ENCODE results near the gene IFI27L1. TPM values are rescaled to one million over a fixed set of nuclear protein-coding genes. Genes with fewer than 3 reads are reported as not detected.

IFI27L1 gene
- total RNA-seq, 8 experiments from 2014 or later, result 21.1 to 75.6 (median 30.4) TPM

DNA sequence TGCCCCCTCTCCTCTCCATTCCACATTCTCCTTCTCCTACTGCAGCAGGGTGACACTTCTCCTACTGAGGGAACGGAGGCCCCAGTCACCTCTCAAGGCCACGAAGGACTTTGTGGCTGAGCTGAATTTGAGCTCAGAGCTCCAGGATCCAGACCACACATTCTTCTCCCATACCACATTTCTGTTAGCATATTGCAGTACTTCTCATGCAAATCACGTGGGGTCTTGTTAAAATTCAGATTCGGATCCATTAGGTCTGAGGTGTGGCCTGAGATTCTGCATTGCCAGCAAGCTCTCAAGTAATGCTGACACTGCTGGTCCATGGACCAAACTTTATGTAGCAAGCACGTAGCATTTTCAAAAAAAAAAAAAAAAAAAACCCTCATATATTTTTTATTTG is 57.9 kb downstream of the IFI27L1 start:
- Histone ChIP-seq H3K4me3 (no peak overlapping the region), H3K4me1 (replicated peaks in 1 of 2) (no peaks in the 10 kb centered on the region), H3K27ac (no peak overlapping the region)
- WGBS, 10 experiments, result 0 to 67% (median 63%) methylated on average over 1 to 5 of the region's 5 CpGs; no CpG with 5 or more reads in 3 of the 10 experiments
- ATAC-seq (replicated peaks in 6 of 8), result peak in 3 of 8 experiments; percentile 19 to 69 (median 56)
- in situ Hi-C loops (cut with MboI; ENCODE audit: low pct_unique_long_range_greater_than_20kb in 2 of 9, low sequenced_read_pairs in 9 of 9, unreplicated experiment in 9 of 9), result loop anchor here in 1 of 9 experiments (25.0 kb wide), 1 partner anchor 202 kb away; the partner anchor contains the start of gene FAM181A

DNA sequence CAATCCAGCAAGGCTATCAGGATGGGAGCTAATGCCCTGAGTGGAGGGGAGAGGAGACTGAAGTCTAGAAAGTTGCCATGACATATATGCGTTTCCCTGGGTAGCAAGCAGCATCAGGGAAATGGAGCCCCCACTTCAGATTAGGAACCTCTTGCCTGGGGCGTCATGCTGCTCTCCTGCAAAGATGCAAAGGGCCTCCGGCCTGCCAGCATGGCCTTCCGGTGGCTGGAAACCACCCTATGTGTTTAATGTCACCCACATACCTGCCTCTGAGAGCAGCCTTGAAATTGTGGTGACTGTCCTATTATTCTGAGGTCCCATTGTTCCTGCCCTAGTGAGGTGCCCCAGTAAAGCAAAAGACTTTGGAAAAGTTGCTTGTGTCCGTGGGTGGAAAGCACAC is 58.3 kb downstream of the IFI27L1 start:
- no peak overlapping the region for H3K27ac ChIP-seq
- ATAC-seq (replicated peaks in 6 of 8), result no peak
- in situ Hi-C loops (cut with MboI; ENCODE audit: low pct_unique_long_range_greater_than_20kb in 2 of 9, low sequenced_read_pairs in 9 of 9, unreplicated experiment in 9 of 9), result loop anchor here in 1 of 9 experiments (25.0 kb wide), 1 partner anchor 202 kb away; the partner anchor contains the start of gene FAM181A
- no peak overlapping the region for H3K4me3 ChIP-seq
- H3K4me1 ChIP-seq (replicated peaks in 1 of 2), result peaks cover 0 to under 1% of the 10 kb centered on the region in 2 donors
- 81 to 100% (median 90%) methylated on average over 1 to 3 of the region's 5 CpGs; no CpG with 5 or more reads in 3 of the 10 experiments for WGBS, 10 experiments

DNA sequence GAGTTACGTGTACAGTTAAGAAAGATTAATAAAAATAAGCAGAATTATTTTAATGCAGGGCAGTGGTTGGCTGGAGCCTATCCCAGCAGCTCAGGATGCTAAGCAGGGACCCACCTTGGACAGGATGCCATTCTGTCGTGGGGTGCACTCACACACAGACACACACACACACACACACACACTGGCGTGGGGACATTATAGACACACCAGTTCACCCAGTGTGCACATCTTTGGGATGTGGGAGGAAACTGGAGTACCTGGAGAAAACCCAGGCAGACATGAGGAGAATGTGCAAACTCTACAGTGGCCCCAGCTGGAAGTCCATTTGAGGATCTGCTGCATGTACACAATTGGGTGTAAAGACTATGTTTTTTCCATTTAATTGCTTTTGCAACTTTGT is 61.1 kb downstream of the IFI27L1 start:
- in situ Hi-C loops (cut with MboI; ENCODE audit: low pct_unique_long_range_greater_than_20kb in 2 of 9, low sequenced_read_pairs in 9 of 9, unreplicated experiment in 9 of 9), result loop anchor here in 1 of 9 experiments (25.0 kb wide), 1 partner anchor 205 kb away; the partner anchor contains the start of gene FAM181A
- ATAC-seq (replicated peaks in 6 of 8), result no peak

DNA sequence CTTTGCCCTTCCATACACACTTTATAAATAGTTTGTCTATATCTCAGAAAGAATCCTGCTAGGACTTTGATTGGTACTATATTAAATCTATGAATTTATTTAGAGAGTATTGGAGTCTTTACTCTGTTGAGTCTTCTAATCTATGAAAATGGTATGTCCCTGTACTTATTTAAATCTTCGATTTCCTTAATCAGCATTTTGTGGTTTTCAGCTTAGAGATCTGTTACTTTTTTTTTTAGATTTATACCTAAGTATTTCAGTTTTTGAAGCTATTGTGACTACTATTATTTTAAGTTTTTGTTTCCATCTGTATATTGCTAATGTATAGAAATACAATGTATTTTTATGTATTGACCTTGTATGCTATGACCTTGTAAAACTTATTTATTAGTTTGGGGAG is 61.7 kb downstream of the IFI27L1 start:
- in situ Hi-C loops (cut with MboI; ENCODE audit: low pct_unique_long_range_greater_than_20kb in 2 of 9, low sequenced_read_pairs in 9 of 9, unreplicated experiment in 9 of 9), result loop anchor here in 1 of 9 experiments (25.0 kb wide), 1 partner anchor 206 kb away; the partner anchor contains the start of gene FAM181A
- no peak for ATAC-seq (replicated peaks in 6 of 8)
- H3K27ac ChIP-seq, result no peak overlapping the region
- no peak overlapping the region for H3K4me3 ChIP-seq
- WGBS, 10 experiments, result 9 to 100% (median 85%) methylated on average over 1 of the region's 1 CpG; no CpG with 5 or more reads in 1 of the 10 experiments
- peaks cover 0 to 7% of the 10 kb centered on the region in 2 donors for H3K4me1 ChIP-seq (replicated peaks in 1 of 2)

More for the DNA sequence above, 61.1 kb downstream of the IFI27L1 start:
- Histone ChIP-seq H3K4me1 (replicated peaks in 1 of 2) (peaks cover 0 to 7% of the 10 kb centered on the region in 2 donors), H3K27ac (no peak overlapping the region), H3K4me3 (no peak overlapping the region)
- WGBS, 10 experiments, result 58 to 100% (median 95%) methylated on average over 1 to 2 of the region's 3 CpGs; no CpG with 5 or more reads in 4 of the 10 experiments

DNA sequence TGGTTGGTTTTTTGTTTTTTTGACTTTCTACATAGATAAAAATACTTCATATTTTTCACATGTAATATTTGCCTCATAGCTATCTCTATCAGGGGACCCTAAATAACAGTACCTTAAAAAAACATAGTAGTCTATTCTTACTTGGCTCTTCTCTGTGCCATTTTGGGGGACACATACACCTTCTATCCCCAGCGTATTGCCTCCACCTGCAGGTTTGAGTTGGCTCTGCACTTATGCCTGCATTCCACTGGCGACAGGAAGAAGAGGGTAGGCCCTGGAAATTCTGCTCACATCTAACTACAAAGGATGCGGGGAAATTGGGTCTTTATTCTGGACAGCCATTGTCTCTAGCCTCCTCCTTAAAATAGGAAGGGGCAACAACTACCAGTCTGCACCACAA is 62.1 kb downstream of the IFI27L1 start:
- Histone ChIP-seq H3K27ac (no peak overlapping the region), H3K4me3 (no peak overlapping the region), H3K4me1 (replicated peaks in 1 of 2) (peaks cover 0 to 7% of the 10 kb centered on the region in 2 donors)
- 57 to 75% (median 65%) methylated on average over 1 to 3 of the region's 3 CpGs; no CpG with 5 or more reads in 1 of the 10 experiments for WGBS, 10 experiments
- no peak for ATAC-seq (replicated peaks in 6 of 8)
- in situ Hi-C loops (cut with MboI; ENCODE audit: low pct_unique_long_range_greater_than_20kb in 2 of 9, low sequenced_read_pairs in 9 of 9, unreplicated experiment in 9 of 9), result loop anchor here in 1 of 9 experiments (25.0 kb wide), 1 partner anchor 206 kb away; the partner anchor contains the start of gene FAM181A

DNA sequence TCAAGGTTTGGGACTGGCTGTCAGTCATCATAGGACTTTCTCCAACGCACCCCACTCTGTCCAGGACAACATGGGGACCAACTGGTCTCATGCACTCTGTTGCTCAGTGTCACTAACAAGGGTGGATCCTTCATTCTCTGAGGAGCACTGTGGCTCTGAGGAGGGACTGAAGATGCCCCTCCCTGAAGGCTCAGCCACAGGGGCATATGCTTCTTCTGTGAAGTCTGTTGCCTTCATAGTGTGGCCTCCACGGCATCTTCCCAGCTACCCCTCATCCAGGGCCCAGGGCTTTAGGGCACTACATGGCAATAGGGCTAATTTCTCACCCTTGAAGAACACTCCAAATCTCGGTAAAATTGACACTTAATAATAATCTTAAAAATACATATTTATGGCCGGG is 62.6 kb downstream of the IFI27L1 start:
- 17 to 100% (median 92%) methylated on average over 1 to 4 of the region's 4 CpGs; no CpG with 5 or more reads in 4 of the 10 experiments for WGBS, 10 experiments
- Histone ChIP-seq H3K27ac (no peak overlapping the region), H3K4me3 (no peak overlapping the region), H3K4me1 (replicated peaks in 1 of 2) (peaks cover 0 to 7% of the 10 kb centered on the region in 2 donors)
- no peak for ATAC-seq (replicated peaks in 6 of 8)
- in situ Hi-C loops (cut with MboI; ENCODE audit: low pct_unique_long_range_greater_than_20kb in 2 of 9, low sequenced_read_pairs in 9 of 9, unreplicated experiment in 9 of 9), result loop anchor here in 1 of 9 experiments (25.0 kb wide), 1 partner anchor 206 kb away; the partner anchor contains the start of gene FAM181A

DNA sequence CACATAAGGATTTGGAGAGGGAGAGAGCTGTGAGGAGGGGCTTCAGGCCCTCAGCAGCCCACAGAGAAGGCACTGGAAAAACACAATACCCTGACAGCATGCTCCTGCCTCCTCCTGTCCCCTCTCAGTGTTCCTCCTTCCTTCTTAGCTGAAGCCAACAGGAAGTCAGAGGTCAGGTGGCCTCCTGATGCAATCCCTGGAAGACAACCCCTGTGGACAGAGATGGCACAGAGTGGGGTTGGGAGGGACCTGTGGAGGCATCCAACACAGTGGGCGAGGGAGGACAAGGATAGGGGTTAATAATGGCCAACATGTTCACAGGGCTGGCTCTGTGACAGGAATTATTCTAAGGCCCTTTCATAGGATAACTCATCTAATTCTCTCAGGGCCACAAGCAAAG is 63.7 kb downstream of the IFI27L1 start:
- peak in 5 of 8 experiments; percentile 19 to 78 (median 36) for ATAC-seq (replicated peaks in 6 of 8)
- in situ Hi-C loops (cut with MboI; ENCODE audit: low pct_unique_long_range_greater_than_20kb in 2 of 9, low sequenced_read_pairs in 9 of 9, unreplicated experiment in 9 of 9), result loop anchor here in 1 of 9 experiments (25.0 kb wide), 1 partner anchor 207 kb away; the partner anchor contains the start of gene FAM181A

DNA sequence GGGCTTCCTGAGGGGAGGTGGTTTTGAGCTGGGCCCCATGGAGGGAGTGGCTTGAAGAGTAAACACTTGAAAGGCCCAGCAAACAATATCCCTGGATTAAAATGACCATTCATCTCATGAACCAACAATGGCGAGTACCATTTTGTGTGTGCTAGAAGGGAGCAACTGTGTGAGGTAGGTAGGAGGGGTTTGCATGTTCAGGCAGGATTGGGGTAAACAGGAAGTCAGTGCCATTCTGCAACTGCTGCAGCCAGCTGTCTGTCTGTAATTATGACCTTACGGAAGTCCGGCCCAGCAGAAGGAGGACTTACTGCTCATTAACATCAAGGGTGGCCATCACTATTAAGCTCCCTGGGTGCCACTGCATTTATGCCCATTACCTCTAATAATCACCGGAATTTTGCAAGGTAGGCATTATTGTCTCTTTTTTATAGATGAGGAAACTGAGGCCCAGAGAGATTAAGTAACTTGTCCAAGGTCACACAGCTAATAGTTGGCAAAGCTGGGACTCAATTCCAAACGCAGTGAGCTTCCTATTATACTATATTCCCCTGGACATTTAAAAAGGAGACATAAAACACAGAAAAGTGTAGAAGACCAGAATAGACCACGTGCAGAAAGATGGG is 64.9 kb downstream of the IFI27L1 start:
- Histone ChIP-seq H3K27ac (no peak overlapping the region), H3K4me3 (no peak overlapping the region), H3K4me1 (replicated peaks in 1 of 2) (peaks cover 0 to 7% of the 10 kb centered on the region in 2 donors)
- ATAC-seq (replicated peaks in 6 of 8), result no peak
- 40 to 100% (median 64%) methylated on average over 1 to 6 of the region's 6 CpGs for WGBS, 10 experiments
- in situ Hi-C loops (cut with MboI; ENCODE audit: low pct_unique_long_range_greater_than_20kb in 2 of 9, low sequenced_read_pairs in 9 of 9, unreplicated experiment in 9 of 9), result loop anchor here in 1 of 9 experiments (25.0 kb wide), 1 partner anchor 209 kb away; the partner anchor contains the start of gene FAM181A

More for the DNA sequence above, 63.7 kb downstream of the IFI27L1 start:
- Histone ChIP-seq H3K4me3 (no peak overlapping the region), H3K27ac (no peak overlapping the region), H3K4me1 (replicated peaks in 1 of 2) (peaks cover 0 to 7% of the 10 kb centered on the region in 2 donors)
- 40 to 100% (median 70%) methylated on average over 1 of the region's 1 CpG; no CpG with 5 or more reads in 6 of the 10 experiments for WGBS, 10 experiments

Other genes starting within 250 kb of the IFI27L1 start
- 10 to 100 TPM in 2 of 8 experiments, 1 to 10 TPM in 3, not detected in 3; 8.9 to 29.9 (median 9.9) TPM for gene FAM181A, start 154.0 kb upstream of the IFI27L1 start, total RNA-seq
- 1 to 10 TPM in 3 of 8 experiments, under 1 TPM in 5; 0.07 to 2.1 (median 0.76) TPM for gene ASB2, start 104.7 kb upstream of the IFI27L1 start, total RNA-seq
- gene CCDC197, start 84.0 kb upstream of the IFI27L1 start, total RNA-seq, result under 1 TPM in 2 of 8 experiments, not detected in 6; 0.08 to 0.66 TPM
- gene OTUB2, start 55.0 kb upstream of the IFI27L1 start, total RNA-seq, result 1 to 10 TPM in 7 of 8 experiments, under 1 TPM in 1; 0.81 to 5.5 (median 3.9) TPM
- gene DDX24, start 108 bp upstream of the IFI27L1 start, total RNA-seq, result 100 to 1,000 TPM; 207 to 327 (median 243) TPM
- gene IFI27, start 29.4 kb downstream of the IFI27L1 start, total RNA-seq, result 100 to 1,000 TPM in 2 of 8 experiments, 10 to 100 TPM in 1, 1 to 10 TPM in 5; 3.3 to 795 (median 8.7) TPM
- 100 to 1,000 TPM in 3 of 8 experiments, 10 to 100 TPM in 5; 48.8 to 239 (median 90.8) TPM for gene IFI27L2, start 48.3 kb downstream of the IFI27L1 start, total RNA-seq
- gene PPP4R4, start 93.0 kb downstream of the IFI27L1 start, total RNA-seq, result 10 to 100 TPM in 2 of 8 experiments, 1 to 10 TPM in 6; 2.1 to 13.8 (median 7.7) TPM
- 1 to 10 TPM in 1 of 8 experiments, under 1 TPM in 7; 0.25 to 1.9 (median 0.43) TPM for gene SERPINA10, start 212.0 kb downstream of the IFI27L1 start, total RNA-seq
- under 1 TPM in 5 of 8 experiments, not detected in 3; 0.13 to 0.97 (median 0.43) TPM for gene SERPINA6, start 242.0 kb downstream of the IFI27L1 start, total RNA-seq

Data from motor neuron (in vitro differentiated cells).